ACHN (cell line): ENCODE data around the gene HYAL2.
"Not testable (repeated sequence)": the region's sequence is repeated elsewhere in the genome, so short reads cannot be mapped to it uniquely, and the experiment has no call there.

Experiments used
- DNase-seq: peaks from one replicate; pipeline ENCODE4 v3.0.0-alpha.2; 2015
- in situ Hi-C: cut with HindIII; loops from 2 replicates; pipeline ENCODE4 v1.10.0; 2017; ENCODE audit warnings: low sequenced_read_pairs, low pct_ligation_motif_present, low pct_unique_long_range_greater_than_20kb

The HYAL2 gene

DNA sequence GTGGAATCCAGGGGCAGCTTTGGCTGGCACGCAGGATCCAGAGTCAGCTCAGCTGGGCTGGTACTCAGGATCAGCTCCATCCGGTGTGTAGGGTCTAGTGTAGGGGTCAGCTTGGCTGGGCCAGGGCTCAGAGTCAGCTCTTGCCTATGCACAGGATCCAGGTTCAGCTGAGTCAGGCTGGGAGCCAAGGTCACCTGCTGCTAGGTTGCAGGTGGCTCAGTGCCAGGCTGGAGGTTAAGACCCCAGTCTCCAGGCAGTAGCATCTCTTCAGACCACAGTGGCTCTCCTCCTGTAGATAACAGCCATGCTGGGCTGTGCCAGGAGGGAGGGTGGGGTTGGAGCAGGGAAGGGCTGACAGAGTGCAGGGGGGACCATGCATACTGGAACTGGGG, 25.2 kb downstream of the HYAL2 start:
- no peak for DNase-seq
- in situ Hi-C loops = no loop called here

DNA sequence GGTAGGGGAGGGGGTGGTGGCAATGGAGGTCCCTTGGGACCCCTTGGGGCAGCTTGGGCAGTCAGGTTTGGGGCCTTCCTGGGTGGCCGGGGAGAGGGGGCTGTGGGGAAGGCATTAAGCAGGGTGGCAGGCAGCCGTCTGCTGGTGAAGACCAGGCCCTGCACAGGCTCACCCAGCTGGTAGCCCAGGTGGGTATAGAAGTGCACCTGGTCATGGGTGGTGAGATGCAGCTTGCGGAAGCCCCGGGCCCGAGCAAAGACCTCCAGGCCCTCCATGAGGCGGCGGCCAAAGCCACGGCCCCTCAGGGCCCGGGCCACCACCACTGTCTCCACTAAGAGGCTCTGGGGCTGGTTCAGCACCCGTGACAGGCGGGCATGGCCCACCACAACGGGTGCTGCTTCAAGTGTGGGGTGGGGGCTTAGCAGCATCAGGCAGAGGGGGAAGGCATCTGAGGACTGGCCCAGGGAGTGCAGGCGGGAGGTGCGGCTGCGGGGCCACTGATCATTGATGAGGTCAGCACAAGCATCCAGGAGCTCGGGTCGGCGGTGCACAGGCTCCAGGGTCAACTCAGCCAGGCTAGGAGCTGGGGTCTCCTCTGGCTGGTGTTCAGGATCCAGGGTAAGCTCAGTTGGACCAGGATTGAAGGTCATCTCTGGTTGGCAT, 25.7 kb downstream of the HYAL2 start:
- no peak for DNase-seq
- in situ Hi-C loops = no loop called here

DNA sequence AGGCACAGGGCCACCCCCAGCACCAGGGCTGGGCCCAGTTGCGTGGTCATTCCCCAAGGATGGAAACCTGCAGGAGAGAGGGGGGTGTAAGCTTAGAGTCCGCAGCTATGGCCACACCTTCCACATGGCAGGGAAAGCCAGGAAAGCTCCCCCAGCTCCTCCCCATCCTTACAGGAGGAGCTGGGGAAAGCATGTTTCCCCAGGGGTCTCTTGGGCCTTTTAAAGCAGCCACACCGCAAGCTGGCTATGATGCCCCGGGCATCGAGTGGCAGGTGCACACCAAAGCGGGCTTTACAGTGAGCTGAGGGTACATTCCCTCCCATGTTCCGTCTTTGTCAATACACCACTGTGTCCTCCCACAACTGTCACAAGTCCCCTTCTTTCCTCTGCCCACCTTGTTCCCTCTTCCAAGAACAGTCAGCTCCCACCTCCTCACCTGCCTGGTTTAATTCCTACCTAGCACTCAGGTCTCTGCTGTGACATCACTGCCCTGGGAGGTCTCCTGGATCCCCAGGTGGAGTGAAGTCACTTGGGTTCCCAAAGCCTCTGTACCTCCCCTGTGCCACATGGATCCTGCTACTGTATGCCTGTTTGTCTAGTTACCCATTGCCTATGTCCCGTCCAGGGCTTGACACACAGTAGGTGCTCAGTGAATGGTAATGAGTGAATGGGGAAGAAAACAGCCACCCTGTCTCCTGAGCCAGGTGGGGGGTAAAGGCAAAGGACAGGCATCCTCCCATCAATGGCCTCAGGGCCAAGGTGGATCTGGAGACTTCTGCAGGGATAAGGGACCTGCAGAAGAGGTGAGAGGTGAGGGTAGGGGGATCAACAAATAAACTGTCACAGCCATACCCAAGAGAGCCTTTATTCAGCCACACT, 26.8 kb downstream of the HYAL2 start:
- DNase-seq = no peak
- in situ Hi-C loops = no loop called here

DNA sequence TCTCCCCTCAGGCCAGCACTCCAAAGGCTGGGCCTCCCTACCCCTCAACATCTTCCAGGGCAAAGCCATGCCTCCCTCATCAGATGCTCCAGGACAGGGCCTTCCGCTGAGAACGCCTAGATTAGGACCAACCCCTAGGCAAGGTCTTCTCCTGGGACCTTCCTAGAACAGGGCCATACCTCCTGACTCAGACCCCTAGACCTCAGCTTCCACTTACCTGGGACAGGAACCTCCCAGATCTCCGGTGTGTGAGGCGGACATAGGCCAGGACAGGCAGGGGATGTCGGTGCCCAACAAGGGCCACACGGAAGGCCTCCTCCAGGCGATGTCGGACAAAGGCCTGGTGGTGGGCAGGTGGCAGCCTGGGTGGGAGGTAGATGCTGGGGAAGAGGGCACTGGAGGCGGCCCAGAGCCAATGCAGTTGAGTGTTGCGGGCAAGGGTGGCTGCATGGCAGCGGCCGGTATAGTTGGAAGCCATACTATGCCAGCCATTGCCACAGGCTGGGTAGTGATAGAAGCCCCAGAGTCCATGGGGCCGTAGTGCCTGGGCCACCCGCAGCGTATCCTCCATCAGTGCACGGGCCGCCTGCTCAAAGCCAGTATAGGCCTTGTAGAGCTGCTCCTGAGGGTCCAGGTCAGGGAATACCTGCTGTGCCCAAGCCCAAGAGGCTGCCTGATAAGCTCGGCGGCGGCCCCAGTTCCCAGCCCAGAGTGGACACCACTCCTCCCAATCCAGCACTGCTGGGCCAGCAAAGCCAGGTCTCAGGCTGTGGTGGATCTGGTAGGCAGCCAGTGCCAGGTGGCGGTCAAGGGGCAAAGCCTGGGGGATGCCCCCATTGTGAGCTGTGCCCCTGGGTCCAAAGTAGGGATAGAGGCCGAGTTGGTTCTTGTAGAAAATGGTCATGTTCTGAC, 27.8 kb downstream of the HYAL2 start:
- in situ Hi-C loops = no loop called here
- DNase-seq = no peak

DNA sequence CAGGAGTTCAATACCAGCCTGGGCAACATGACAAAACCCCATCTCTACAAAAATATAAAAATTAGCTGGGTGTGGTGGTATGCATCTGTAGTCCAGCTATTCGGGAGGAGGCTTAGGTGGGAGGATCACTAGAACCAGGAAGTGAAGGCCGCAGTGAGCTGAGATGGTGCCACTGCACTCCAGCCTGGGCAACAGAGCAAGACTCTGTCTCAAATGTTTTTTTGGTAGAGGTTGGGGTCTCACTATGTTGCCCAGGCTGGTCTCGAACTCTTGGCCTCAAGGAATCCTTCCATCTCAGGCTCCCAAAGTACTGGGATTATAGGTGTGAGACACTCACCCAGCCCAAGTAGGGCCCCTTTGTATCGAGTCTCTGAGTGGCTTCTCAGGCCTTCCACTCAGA, 28.5 kb downstream of the HYAL2 start:
- in situ Hi-C loops = no loop called here
- DNase-seq = no peak

DNA sequence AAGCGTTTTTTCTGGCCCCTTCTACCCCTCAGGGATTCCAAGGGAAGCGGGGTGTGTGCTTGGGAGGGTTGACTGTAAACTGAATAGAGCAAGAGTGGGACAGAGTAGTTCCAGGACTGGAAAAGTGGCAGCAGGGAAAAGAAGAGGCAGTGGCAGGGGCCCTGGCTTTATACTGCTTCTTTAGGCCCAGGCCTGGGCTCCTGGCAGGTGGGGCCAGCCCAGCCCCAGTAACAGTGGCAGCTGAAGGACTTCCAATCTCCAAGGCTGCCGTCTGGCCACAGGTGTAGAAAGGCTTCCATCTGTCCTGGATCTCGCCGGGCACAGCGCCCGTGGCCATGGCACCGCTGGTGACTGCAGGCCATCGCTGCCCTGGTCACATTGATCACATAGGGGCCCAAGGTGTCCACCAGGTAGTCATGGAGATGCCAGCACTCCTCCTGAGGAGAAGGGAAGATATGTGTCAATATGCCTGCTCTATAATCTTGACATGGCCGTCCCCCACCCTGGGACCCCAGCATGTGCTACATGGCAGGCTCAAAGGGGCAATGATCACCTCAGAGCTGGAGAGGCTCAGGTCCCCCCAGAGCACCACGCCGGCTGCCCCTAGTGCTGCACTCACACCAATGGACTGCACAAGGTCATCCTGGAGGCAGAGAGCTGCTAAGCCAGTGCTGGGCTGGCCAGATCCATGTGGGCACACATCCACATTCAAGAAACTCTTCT, 29.3 kb downstream of the HYAL2 start:
- in situ Hi-C loops = no loop called here

DNA sequence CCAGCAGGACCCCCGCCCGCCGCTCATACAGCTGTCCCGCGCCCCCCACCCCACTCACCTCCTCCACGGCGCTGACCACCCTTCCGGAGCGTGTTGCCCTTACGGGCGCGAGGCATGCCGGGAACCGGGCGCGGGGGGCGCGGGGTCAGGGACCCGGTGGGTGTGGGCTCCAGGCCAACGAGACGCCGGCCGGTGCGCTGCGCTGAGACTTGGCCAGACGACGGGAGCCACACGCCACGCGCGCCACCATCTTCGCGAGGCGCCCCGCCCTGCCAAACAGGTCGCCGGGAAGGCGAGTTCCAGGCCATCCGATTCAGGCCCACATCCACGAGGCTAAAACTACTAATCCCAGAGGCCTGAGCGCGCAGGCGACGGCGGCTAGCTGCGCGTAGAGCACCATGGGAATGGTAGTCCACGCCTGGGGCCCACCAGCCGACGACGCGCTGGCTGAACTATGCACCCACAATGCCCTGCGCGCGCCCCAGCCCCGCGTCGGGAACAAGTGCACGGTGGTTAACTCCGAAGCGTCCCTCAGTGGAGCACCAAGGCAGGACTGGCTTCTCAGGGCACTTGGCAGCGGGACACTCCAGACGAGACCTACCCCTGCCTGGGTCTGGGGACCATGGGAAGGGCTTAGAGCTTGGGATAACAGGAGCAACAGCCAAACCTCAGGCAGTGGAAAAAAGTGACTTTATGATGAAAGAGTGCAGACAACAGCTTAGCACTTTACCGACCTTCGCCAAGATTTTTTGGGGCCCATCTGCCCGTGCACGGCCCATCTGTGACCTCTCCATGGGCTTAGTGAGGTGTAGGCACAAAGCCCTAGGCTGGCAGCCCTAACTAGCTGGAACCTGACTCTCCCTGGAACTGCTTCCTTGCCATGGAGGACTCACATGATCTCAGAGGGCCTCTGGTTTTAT, 30.1 kb downstream of the HYAL2 start, which contains the start of gene IFRD2:
TSS of gene IFRD2 (minus strand) at position 271 of the 920 bp plus-strand sequence. CDS start at position 116, 155 bp downstream.
- in situ Hi-C loops = no loop called here
- DNase-seq = peak; percentile 95

More for the DNA sequence above, 29.3 kb downstream of the HYAL2 start:
- no peak for DNase-seq

DNA sequence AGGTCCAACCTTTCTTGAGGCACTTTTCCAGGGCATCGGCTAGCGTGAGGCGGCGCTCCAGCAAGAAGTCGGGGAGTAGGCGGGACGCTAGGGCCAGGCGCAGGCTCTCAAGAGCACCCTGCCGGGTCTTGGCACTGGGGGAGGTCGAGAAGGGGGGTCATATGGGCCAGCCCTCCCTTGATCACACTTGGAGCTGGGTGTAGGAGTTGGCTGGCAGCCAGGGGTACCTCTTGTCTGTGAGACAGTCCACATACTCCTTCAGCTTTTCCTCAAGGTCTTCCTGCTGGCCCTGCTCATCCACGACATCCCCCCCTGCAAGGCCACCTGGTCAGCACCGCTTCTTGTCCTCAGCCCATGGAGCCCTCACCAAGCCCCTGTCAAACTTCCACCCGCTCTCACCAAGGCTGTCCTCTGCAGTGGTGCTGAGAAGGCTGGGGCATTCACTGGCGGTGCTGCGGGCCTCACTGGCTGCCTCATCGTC, 32.3 kb downstream of the HYAL2 start:
- DNase-seq = no peak
- in situ Hi-C loops = no loop called here

DNA sequence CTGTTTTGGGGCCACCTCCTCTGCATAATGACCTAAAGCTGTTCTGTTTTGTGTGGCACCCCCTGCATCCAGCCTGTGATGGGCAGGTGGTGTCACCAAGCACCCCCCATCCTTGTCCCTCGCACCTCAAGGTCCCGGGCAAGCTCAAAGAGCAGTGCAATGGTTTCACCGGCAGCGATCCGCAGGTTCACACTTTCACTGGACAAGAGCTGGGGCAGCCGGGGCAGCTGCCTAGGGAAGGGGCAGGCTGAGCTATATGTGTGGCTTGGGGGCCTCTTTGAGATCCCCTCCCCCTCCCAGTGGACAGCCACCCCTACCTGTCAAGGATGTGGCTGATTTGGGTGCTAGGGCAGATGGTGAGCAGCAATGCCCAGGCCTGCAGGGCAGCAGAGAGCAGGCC, 33.4 kb downstream of the HYAL2 start:
- in situ Hi-C loops = no loop called here
- DNase-seq = no peak

DNA sequence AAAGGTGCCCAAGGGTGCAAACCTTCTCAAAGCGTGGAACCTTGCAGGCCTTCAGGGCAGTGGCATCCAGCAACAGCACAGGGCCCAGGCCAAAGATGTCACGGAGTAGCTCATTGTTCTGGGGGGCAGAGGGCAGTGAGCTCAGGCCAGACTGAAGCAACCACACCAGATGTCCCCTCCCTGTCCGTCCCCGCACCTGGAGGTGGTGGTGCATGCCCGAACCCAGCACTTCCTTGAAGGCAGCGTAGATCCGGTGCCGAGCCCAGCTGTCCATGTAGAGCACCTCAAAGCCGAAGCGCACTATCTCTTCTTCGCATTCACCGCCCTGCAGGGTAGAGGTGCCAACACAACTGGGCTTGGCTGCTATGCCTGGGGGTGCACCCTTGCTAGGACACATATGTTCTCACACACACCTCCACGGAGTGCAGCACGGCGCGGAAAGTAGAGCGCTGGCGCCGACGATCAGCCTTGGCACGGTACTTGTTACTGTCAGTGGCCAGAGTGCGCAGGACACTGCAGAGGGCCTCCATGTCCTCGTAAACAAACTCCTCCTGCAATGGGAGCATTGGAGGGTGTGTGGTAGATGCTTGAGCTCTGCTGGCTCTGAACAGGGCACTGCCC, 34.0 kb downstream of the HYAL2 start:
- no peak for DNase-seq
- in situ Hi-C loops = no loop called here

DNA sequence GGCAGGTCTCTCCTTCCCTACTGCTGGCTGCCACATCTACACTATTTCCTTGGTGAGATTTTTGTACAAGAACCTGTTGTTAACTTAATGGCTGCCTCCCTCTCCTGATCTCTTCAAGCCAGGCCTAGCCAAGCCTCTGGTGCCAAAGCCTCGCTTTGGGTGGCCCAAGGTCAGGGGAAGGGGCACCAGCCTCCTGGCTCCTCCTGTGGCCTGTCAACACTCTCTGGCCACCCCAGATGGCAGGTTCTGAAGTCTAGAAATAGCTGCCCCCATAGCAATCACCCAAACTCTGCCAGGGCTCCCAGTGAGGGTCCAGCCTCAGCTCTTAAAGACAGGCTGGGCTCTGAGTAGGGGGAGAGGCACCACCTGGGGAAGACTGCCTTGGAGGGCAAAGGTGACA, 35.3 kb downstream of the HYAL2 start:
- no peak for DNase-seq
- in situ Hi-C loops = no loop called here

DNA sequence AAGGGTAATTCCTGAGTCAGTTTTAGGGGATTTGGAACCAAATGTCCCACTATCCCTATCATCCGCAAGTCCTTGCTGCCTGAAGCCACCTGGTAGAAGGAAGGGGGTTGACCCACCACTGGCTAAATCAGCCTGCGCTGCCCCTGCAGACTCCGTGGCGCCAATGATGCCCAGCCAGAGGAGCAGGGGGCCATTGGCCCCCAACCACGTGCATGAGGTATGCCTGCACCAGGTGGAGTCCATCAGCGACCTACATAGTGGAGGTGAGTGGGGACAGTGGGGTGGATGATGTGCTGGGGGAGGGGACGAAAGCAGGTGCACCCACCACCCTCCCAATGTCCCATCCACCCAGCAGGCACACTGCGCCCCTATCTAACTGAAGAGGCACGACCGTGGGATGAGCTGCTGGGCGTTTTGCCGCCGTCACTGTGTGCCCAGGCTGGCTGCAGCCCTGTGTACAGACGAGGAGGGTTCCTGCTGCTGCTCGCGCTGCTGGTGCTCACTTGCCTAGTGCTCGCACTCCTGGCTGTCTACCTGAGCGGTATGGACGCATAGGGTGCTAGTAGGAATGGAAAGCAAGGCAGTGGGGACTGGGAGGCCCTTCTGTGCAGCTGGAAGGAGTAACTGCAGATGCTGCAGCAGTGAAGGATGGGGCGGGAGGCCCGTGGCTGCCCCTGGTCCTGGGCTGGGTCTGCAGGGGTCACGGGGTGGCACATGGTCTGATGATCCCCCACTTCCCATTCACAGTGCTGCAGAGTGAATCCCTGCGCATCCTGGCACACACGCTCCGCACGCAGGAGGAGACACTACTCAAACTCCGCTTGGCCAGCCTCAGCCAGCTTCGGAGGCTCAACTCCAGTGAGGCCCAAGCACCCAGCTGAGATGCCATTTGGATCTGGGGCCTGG, 36.0 kb downstream of the HYAL2 start:
- no peak for DNase-seq
- in situ Hi-C loops = no loop called here

DNA sequence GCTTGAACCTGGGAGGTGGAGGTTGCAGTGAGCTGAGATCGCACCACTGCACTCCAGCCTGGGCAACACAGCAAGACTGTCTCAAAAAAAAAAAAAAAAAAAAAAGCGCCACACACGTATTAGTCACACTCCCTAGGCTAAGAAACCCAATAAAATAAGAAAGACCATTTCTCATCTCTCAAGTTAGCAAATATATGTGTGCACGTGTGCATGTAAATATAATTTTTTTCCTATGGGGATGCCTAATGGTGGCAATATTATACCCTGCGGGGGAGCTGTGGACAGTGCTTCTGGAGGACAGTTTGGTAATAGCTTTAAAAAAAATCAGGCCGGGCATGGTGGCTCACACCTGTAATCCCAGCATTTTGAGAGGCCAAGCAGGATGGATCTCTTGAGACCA, 38.4 kb downstream of the HYAL2 start:
- DNase-seq, in situ Hi-C loops: not testable (repeated sequence)

DNA sequence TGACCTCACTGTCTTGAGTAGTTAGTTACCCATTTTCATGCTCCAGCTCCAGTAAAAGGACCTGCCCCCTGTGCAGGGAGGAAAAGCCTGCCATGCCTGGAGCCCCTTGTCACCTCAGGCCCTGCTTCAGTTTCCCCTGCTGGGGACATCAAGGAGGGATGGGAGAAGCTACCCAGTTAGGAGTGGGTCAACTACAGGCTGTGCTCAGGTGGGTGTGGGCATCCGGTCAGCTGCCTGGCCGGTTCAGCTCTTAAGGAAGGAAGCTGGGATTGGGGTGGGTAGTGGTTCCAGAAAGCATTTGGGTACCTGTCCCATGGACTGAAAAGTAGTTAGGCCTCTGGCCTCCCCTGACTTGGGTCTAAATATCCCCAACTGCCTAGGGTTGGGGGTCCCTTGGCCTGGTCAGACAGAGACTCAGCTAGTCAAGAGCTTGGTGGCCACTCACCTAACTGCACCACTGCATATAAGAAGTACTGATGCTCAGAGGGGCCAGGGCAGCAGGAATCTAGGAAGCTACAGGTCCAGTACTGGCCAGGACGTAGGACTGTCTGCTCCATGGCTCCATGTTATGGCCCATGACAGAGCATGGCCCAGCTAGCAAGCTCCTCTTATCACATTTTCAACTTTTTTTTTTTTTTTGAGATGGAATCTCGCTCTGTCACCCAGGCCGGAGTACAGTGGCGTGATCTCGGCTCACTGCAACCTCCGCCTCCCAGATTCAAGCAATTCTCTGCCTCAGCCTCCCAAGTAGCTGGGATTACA, 43.1 kb downstream of the HYAL2 start:
- DNase-seq = no peak
- in situ Hi-C loops = no loop called here

DNA sequence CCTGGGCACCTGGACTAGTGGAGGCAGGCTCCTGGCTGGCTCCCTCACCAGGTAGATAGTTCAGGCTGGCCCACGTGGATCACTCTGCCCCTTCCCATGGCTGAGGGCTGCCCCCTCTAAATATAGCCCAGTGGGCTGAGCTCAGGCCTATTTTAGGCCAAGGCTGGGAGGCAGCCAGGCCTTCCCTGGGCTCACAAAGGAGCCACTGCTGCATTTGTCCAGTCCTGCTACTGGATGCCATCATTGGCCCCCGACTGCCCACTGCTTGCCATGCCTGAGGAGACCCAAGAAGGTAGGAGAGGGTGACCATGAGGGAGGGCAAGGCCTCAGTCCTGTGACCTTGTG, 43.7 kb downstream of the HYAL2 start, which contains the start of gene LSMEM2:
TSS of gene LSMEM2 (plus strand) at position 208 of the 345 bp plus-strand sequence. CDS start at position 235, 27 bp downstream.
- in situ Hi-C loops = no loop called here
- DNase-seq = no peak
